ENCODE data around the gene EPHB1. TPM values are rescaled to one million over a fixed set of nuclear protein-coding genes. Genes with fewer than 3 reads are reported as not detected.

EPHB1 gene
- total and polyA plus RNA-seq, 2 of the 13 experiments (the other 11 are each of a cell fraction or from before 2014, with no cell fraction given), result 0.07 to 0.21 TPM

GRCh38 chr3:134916276-134916961 is 121.4 kb downstream of the EPHB1 start:
- intact Hi-C loops (cut with micrococcal nuclease; ENCODE audit: unreplicated experiment) (no loop called here), in situ Hi-C loops (cut with HindIII; ENCODE audit: extremely low pct_ligation_motif_present, low pct_unique_long_range_greater_than_20kb) (no loop called here)
- Histone ChIP-seq H3K27me3 (ENCODE audit: control insufficient read depth in 1 of 2, insufficient read depth in 2 of 2, low read length in 2 of 2) (no peaks in the 10 kb centered on the region), H3K9ac (ENCODE audit: insufficient read depth, low read depth, low read length) (no peak overlapping the region), H4K20me1 (ENCODE audit: insufficient read depth, low read length) (no peaks in the 10 kb centered on the region), H3K36me3 (replicated peaks in 1 of 2; ENCODE audit: control insufficient read depth in 1 of 2, insufficient read depth in 2 of 2, low read length in 2 of 2) (no peaks in the 10 kb centered on the region), H3K9me3 (ENCODE audit: low read length) (no peaks in the 10 kb centered on the region), H3K4me3 (replicated peaks in 1 of 3; ENCODE audit: insufficient read depth in 1 of 3, low read depth in 2 of 3, low read length in 3 of 3) (no peak overlapping the region), H3K4me1 (ENCODE audit: insufficient read depth, low read length) (no peaks in the 10 kb centered on the region), H3K27ac (ENCODE audit: extremely low read length, insufficient read depth, low read length) (no peak overlapping the region), H3K79me2 (ENCODE audit: insufficient read depth, low read length) (no peaks in the 10 kb centered on the region), H3K4me2 (ENCODE audit: low read depth, low read length) (no peak overlapping the region), H2AFZ (ENCODE audit: low read length) (no peak overlapping the region)
- no TSS peak for BruUV-seq (replicated peaks)
- ChIA-PET CTCF (ENCODE audit: low intra/inter-chr PET ratio, low total read pairs) (no interaction called here), POLR2A (no interaction called here)
- TF ChIP-seq, protein P1, sequence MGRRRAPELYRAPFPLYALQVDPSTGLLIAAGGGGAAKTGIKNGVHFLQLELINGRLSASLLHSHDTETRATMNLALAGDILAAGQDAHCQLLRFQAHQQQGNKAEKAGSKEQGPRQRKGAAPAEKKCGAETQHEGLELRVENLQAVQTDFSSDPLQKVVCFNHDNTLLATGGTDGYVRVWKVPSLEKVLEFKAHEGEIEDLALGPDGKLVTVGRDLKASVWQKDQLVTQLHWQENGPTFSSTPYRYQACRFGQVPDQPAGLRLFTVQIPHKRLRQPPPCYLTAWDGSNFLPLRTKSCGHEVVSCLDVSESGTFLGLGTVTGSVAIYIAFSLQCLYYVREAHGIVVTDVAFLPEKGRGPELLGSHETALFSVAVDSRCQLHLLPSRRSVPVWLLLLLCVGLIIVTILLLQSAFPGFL (CRISPR knock-in tag; IDR thresholded peaks at IDR 0.05), result no peak
- TF ChIP-seq, protein P2, sequence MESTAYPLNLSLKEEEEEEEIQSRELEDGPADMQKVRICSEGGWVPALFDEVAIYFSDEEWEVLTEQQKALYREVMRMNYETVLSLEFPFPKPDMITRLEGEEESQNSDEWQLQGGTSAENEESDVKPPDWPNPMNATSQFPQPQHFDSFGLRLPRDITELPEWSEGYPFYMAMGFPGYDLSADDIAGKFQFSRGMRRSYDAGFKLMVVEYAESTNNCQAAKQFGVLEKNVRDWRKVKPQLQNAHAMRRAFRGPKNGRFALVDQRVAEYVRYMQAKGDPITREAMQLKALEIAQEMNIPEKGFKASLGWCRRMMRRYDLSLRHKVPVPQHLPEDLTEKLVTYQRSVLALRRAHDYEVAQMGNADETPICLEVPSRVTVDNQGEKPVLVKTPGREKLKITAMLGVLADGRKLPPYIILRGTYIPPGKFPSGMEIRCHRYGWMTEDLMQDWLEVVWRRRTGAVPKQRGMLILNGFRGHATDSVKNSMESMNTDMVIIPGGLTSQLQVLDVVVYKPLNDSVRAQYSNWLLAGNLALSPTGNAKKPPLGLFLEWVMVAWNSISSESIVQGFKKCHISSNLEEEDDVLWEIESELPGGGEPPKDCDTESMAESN (CRISPR knock-in tag; conservative IDR thresholded peaks at IDR 0.05), result no peak
- TF ChIP-seq RCOR2 (CRISPR knock-in tag; IDR thresholded peaks at IDR 0.05), result no peak
- no peak for TF ChIP-seq KLF12 (CRISPR knock-in tag; IDR thresholded peaks at IDR 0.05; ENCODE audit: borderline replicate concordance)
- no peak for TF ChIP-seq ZKSCAN1 (IDR thresholded peaks at IDR 0.05; ENCODE audit: low read length)
- no peak for TF ChIP-seq ZNF3 (CRISPR knock-in tag; IDR thresholded peaks at IDR 0.05)
- no peak for TF ChIP-seq ZFP1 (CRISPR knock-in tag; IDR thresholded peaks at IDR 0.05)
- DNase-seq (ENCODE audit: low spot score) (no peak), ATAC-seq (no peak), FAIRE-seq (no peak)
- 66% methylated on average over 8 of the region's 37 CpGs for WGBS (ENCODE audit: low lambda C conversion rate)
